MM.1S (cell line): Measurements from ENCODE around the gene DNAL1.

ENCODE experiments used
- DNase-seq: peaks from one replicate; pipeline ENCODE4 v3.0.0-alpha.2; 2015
- H2AFZ ChIP-seq: fragments of 300-600 bp; sonication (generic); 2 replicates; pipeline ENCODE4 v1.6.0; 2016; ENCODE audit warnings: antibody characterized with exemption, low read length
- H3F3A ChIP-seq: fragments of 300-600 bp; sonication (generic); 2 replicates; pipeline ENCODE4 v1.6.1; 2016; ENCODE audit warnings: mild to moderate bottlenecking, antibody characterized with exemption, low read length, moderate library complexity, mixed read lengths; ENCODE audit not compliant: insufficient read depth
- H3K27ac ChIP-seq: fragments of 300-600 bp; sonication (generic); 2 replicates; pipeline ENCODE4 v1.5.1; 2016; ENCODE audit warnings: mild to moderate bottlenecking, low read length
- H3K27me3 ChIP-seq: fragments of 300-600 bp; sonication (generic); replicated peaks from 2 replicates; pipeline ENCODE4 v1.6.0; 2016; ENCODE audit warnings: low read length; ENCODE audit not compliant: insufficient read depth
- H3K36me3 ChIP-seq: fragments of 300-600 bp; sonication (generic); replicated peaks from 2 replicates; pipeline ENCODE4 v1.6.1; 2016; ENCODE audit warnings: mild to moderate bottlenecking, low read length, mixed read lengths; ENCODE audit not compliant: insufficient read depth
- H3K4me1 ChIP-seq: fragments of 300-600 bp; sonication (generic); 2 replicates; pipeline ENCODE4 v1.6.1; 2016; ENCODE audit warnings: low read length, mixed read lengths
- H3K4me2 ChIP-seq: fragments of 300-600 bp; sonication (generic); 2 replicates; pipeline ENCODE4 v1.6.0; 2016; ENCODE audit warnings: low read depth, low read length
- H3K4me3 ChIP-seq: fragments of 300-600 bp; sonication (generic); 2 replicates; pipeline ENCODE4 v1.5.1; 2016; ENCODE audit warnings: low read length, mixed read lengths
- H3K79me2 ChIP-seq: fragments of 300-600 bp; sonication (generic); 2 replicates; pipeline ENCODE4 v1.6.1; 2016; ENCODE audit warnings: mixed run types, low read length, mixed read lengths
- H3K9ac ChIP-seq: fragments of 300-600 bp; sonication (generic); 2 replicates; pipeline ENCODE4 v1.6.1; 2016; ENCODE audit warnings: low read length, mixed read lengths
- H3K9me2 ChIP-seq: fragments of 300-600 bp; sonication (generic); replicated peaks from 2 replicates; pipeline ENCODE4 v1.6.1; 2016; ENCODE audit warnings: mild to moderate bottlenecking, low read length, mixed read lengths; ENCODE audit not compliant: insufficient read depth
- H3K9me3 ChIP-seq: fragments of 300-600 bp; sonication (generic); replicated peaks from 2 replicates; pipeline ENCODE4 v1.6.1; 2016; ENCODE audit warnings: mild to moderate bottlenecking, low read length, mixed read lengths; ENCODE audit not compliant: insufficient read depth
- H4K20me1 ChIP-seq: fragments of 300-600 bp; sonication (generic); 2 replicates; pipeline ENCODE4 v1.6.1; 2016; ENCODE audit warnings: mild to moderate bottlenecking, low read length, moderate library complexity, mixed read lengths; ENCODE audit not compliant: insufficient read depth
- CTCF ChIP-seq: fragments of 300-600 bp; sonication (generic); IDR thresholded peaks from 2 replicates; pipeline ENCODE4 v1.5.1; 2016; ENCODE audit warnings: antibody characterized with exemption, low read length, mixed read lengths
- EZH2 ChIP-seq: fragments of 300-600 bp; sonication (generic); optimal IDR thresholded peaks from 2 replicates; pipeline ENCODE3; 2017; ENCODE audit warnings: low read depth, mild to moderate bottlenecking, antibody characterized with exemption, low read length, mixed read lengths
- EZH2phosphoT487 ChIP-seq: fragments of 300-600 bp; sonication (generic); IDR thresholded peaks from 2 replicates; pipeline ENCODE4 v1.6.1; 2018; ENCODE audit warnings: antibody characterized with exemption, low read length

The DNAL1 gene

DNA sequence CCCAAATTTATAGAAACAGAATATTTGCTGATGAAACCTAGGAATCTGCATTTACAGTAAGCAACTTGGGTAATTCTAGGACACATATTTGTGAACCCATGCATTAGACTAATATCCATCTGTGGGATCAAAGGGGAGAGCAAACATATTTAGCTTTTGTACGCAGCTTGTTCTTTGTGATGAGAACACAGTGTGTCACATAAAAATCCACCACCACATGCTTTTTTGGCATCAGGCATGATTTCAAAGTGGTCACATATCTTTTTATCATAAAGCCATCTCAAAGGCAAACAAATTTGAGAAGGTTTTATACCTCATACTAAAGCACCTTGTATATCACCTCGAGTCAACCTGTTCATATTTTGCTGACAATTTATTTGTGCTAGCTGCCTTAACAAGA, 15.7 kb downstream of the DNAL1 start:
- Histone ChIP-seq H3K4me1 (no peaks in the 10 kb centered on the region), H3F3A (no peaks in the 10 kb centered on the region), H3K4me3 (no peak overlapping the region), H3K4me2 (no peak overlapping the region), H3K27ac (no peak overlapping the region), H2AFZ (no peak overlapping the region), H3K79me2 (no peaks in the 10 kb centered on the region), H3K9ac (no peak overlapping the region), H4K20me1 (no peaks in the 10 kb centered on the region), H3K27me3 (no peaks in the 10 kb centered on the region), H3K9me3 (no peaks in the 10 kb centered on the region), H3K9me2 (no peaks in the 10 kb centered on the region), H3K36me3 (no peaks in the 10 kb centered on the region)
- DNase-seq: no peak
- TF ChIP-seq EZH2phosphoT487 (no peak), CTCF (no peak), EZH2 (no peak)

DNA sequence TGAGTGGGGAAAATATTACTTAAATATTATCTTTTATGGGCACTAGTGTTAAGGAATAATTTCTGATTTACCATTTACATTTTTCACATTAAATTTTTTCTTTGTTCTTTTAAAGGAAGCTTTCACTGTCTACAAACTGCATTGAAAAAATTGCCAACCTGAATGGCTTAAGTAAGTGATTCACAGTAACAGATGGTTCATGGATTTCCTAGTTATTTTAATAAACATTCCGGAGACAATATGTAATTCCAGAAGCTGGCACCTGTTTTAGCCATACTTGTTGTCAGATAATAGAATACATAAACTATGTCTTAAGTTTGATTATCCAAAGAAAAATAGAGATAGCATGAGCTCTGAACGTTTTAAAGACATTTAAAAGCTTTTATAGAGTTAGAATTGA, 17.1 kb downstream of the DNAL1 start:
- no peaks in the 10 kb centered on the region for H3K79me2 ChIP-seq
- H3K9me3 ChIP-seq: no peaks in the 10 kb centered on the region
- H3K27me3 ChIP-seq: no peaks in the 10 kb centered on the region
- no peaks in the 10 kb centered on the region for H3K4me1 ChIP-seq
- no peak overlapping the region for H3K9ac ChIP-seq
- H3F3A ChIP-seq: no peaks in the 10 kb centered on the region
- H3K4me2 ChIP-seq: no peak overlapping the region
- H3K36me3 ChIP-seq: no peaks in the 10 kb centered on the region
- no peaks in the 10 kb centered on the region for H3K9me2 ChIP-seq
- H2AFZ ChIP-seq: no peak overlapping the region
- H3K4me3 ChIP-seq: no peak overlapping the region
- H4K20me1 ChIP-seq: no peaks in the 10 kb centered on the region
- no peak for DNase-seq
- TF ChIP-seq EZH2 (no peak), CTCF (no peak), EZH2phosphoT487 (no peak)
- no peak overlapping the region for H3K27ac ChIP-seq

- H3K9me3 ChIP-seq: no peaks in the 10 kb centered on the region
- no peaks in the 10 kb centered on the region for H3K4me1 ChIP-seq
- H2AFZ ChIP-seq: no peak overlapping the region
- H3K36me3 ChIP-seq: no peaks in the 10 kb centered on the region
- H3K9ac ChIP-seq: no peak overlapping the region
- H4K20me1 ChIP-seq: no peaks in the 10 kb centered on the region
- H3K4me3 ChIP-seq: no peak overlapping the region
- DNase-seq: no peak
- H3K9me2 ChIP-seq: no peaks in the 10 kb centered on the region
- H3K27me3 ChIP-seq: no peaks in the 10 kb centered on the region
- no peak overlapping the region for H3K4me2 ChIP-seq
- no peak overlapping the region for H3K27ac ChIP-seq
- no peaks in the 10 kb centered on the region for H3F3A ChIP-seq
- no peaks in the 10 kb centered on the region for H3K79me2 ChIP-seq
- TF ChIP-seq EZH2phosphoT487 (no peak), EZH2 (no peak), CTCF (no peak)
Measured at GRCh38 chr14:73662487-73662943, 17.7 kb downstream of the DNAL1 start.
